Stimulated activated CD4-positive, alpha-beta T cell treated with anti-CD3 and anti-CD28 coated beads, Interleukin-15, amount 100 ng/mL, for 24 hours (primary cell): ENCODE measurements around the gene C20orf96.
"Not testable (repeated sequence)": the region's sequence is repeated elsewhere in the genome, so short reads cannot be mapped to it uniquely, and the experiment has no call there.

Source experiments
- DNase-seq: peaks from one replicate; pipeline ENCODE4 v3.0.0-alpha.2; 2020

The C20orf96 gene

GRCh38 chr20:290084-290831, at the start of gene C20orf96:
Gene C20orf96, minus strand, starts transcription at chr20:290750. Its CDS starts 140 bp downstream, at chr20:290610.
- DNase-seq, result peak; percentile 94

- DNase-seq, result not testable (repeated sequence)
Measured at GRCh38 chr20:336040-336439, 45.5 kb upstream of the C20orf96 start.

- no peak for DNase-seq
Measured at GRCh38 chr20:334578-334977, 44.0 kb upstream of the C20orf96 start.

- DNase-seq, result peak; percentile 71
Measured at GRCh38 chr20:330233-331149, 39.9 kb upstream of the C20orf96 start.

GRCh38 chr20:329851-330232, 39.3 kb upstream of the C20orf96 start:
- DNase-seq, result no peak

GRCh38 chr20:328975-329695, 38.6 kb upstream of the C20orf96 start:
- no peak for DNase-seq

- DNase-seq, result no peak
Measured at GRCh38 chr20:328027-328974, 37.8 kb upstream of the C20orf96 start.

GRCh38 chr20:327186-328026, 36.9 kb upstream of the C20orf96 start:
- peak; percentile 80 for DNase-seq

- no peak for DNase-seq
Measured at GRCh38 chr20:326645-327185, 36.2 kb upstream of the C20orf96 start.

- DNase-seq, result peak; percentile 60
Measured at GRCh38 chr20:325889-326644, 35.5 kb upstream of the C20orf96 start.

GRCh38 chr20:325045-325888, 34.7 kb upstream of the C20orf96 start, which contains the start of gene SOX12:
Gene SOX12, plus strand, starts transcription at chr20:325552. Its CDS starts 373 bp downstream, at chr20:325925.
- DNase-seq, result peak; percentile 99

- DNase-seq, result peak; percentile 96
Measured at GRCh38 chr20:324177-325044, 33.9 kb upstream of the C20orf96 start.

- DNase-seq, result no peak
Measured at GRCh38 chr20:316316-317068, 25.9 kb upstream of the C20orf96 start.

- DNase-seq, result no peak
Measured at GRCh38 chr20:313948-314347, 23.4 kb upstream of the C20orf96 start.

- DNase-seq, result no peak
Measured at GRCh38 chr20:313402-313801, 22.9 kb upstream of the C20orf96 start.

GRCh38 chr20:312866-313265, 22.3 kb upstream of the C20orf96 start:
- DNase-seq, result no peak

GRCh38 chr20:312067-312466, 21.5 kb upstream of the C20orf96 start:
- no peak for DNase-seq
